GM06990 (cell line): Measurements from ENCODE around the gene DERL2.

ENCODE experiments used
- DNase-seq: peaks from one replicate; pipeline ENCODE4 v3.0.0-alpha.2; 2011; ENCODE audit not compliant: insufficient read length; ENCODE audit errors: extremely low read depth
- H3K27me3 ChIP-seq: replicated peaks from 2 replicates; pipeline ENCODE4 v1.6.0; 2011; ENCODE audit warnings: low read length; ENCODE audit not compliant: control insufficient read depth, insufficient read depth
- H3K36me3 ChIP-seq: 2 replicates; pipeline ENCODE4 v1.5.1; 2011; ENCODE audit warnings: low read length; ENCODE audit not compliant: control insufficient read depth, insufficient read depth
- H3K4me3 ChIP-seq: replicated peaks from 2 replicates; pipeline ENCODE4 v1.5.1; 2011; ENCODE audit warnings: low read depth, mild to moderate bottlenecking, control low read depth, low read length
- CTCF ChIP-seq: IDR thresholded peaks from 2 replicates; pipeline ENCODE4 v1.5.1; 2011; ENCODE audit warnings: low read length, control low read depth, mild to moderate bottlenecking, inconsistent platforms; ENCODE audit not compliant: insufficient read depth, poor library complexity, severe bottlenecking

DERL2 gene

GRCh38 chr17:5530265-5531084 is 44.5 kb upstream of the DERL2 start:
- DNase-seq, result no peak

GRCh38 chr17:5527601-5528250 is 41.7 kb upstream of the DERL2 start:
- TF ChIP-seq CTCF, result no peak
- no peak for DNase-seq
- Histone ChIP-seq H3K4me3 (no peak overlapping the region), H3K27me3 (no peaks in the 10 kb centered on the region), H3K36me3 (peaks cover 13% of the 10 kb centered on the region)

More at GRCh38 chr17:5530265-5531084, 44.5 kb upstream of the DERL2 start:
- no peak for TF ChIP-seq CTCF
- Histone ChIP-seq H3K27me3 (no peaks in the 10 kb centered on the region), H3K4me3 (no peak overlapping the region), H3K36me3 (peaks cover 13% of the 10 kb centered on the region)

DNA sequence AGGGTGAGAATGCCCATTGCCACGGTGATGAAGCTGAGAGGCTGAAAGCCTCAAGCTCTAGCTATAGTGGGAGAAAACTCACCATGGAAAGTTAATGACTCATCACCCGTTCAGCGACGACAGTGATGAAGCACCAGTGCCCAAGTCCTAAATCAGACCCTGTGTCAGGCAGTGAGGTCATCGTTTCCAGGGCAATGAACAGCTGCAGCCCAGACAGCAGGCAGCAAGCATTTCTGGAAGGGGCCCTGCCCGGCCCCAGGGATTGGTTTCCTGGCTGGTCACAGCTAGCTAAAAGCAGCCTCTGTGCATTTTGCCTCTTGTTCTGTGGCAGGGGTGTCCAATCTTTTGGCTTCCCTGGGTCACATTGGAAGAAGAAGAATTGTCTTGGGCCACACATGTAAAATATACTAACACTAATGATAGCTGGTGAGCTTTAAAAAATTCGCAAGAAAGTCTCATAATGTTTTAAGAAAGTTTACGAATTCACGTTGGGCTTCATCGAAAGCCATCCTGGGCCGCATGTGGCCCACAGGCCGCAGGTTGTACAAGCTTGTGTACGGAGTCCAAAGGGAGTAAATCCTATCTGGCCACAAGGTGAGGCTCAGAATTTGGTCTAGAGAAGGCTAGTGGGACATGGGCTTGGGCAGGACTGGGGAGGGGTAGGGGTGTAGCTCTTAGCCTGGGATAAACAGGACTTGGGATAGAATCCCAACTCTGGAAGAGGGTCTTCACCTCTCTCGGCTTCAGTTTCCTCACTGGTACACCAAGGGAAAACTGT is 41.0 kb upstream of the DERL2 start:
- no peak for TF ChIP-seq CTCF
- H3K4me3 ChIP-seq, result no peak overlapping the region
- H3K27me3 ChIP-seq, result no peaks in the 10 kb centered on the region
- H3K36me3 ChIP-seq, result peaks cover 13% of the 10 kb centered on the region
- no peak for DNase-seq

- H3K36me3 ChIP-seq, result peaks cover 13% of the 10 kb centered on the region
- H3K4me3 ChIP-seq, result no peak overlapping the region
- no peak for DNase-seq
- no peaks in the 10 kb centered on the region for H3K27me3 ChIP-seq
- no peak for TF ChIP-seq CTCF
Measured at GRCh38 chr17:5523249-5523648, 37.3 kb upstream of the DERL2 start.

GRCh38 chr17:5522476-5522875 is 36.5 kb upstream of the DERL2 start:
- H3K27me3 ChIP-seq, result no peaks in the 10 kb centered on the region
- no peak overlapping the region for H3K4me3 ChIP-seq
- H3K36me3 ChIP-seq, result peaks cover 15% of the 10 kb centered on the region
- TF ChIP-seq CTCF, result no peak
- no peak for DNase-seq
